Glomerular endothelial cell (primary cell): Measurements from ENCODE around the gene TSNAXIP1. TPM values are rescaled to one million over a fixed set of nuclear protein-coding genes. Genes with fewer than 3 reads are reported as not detected.
"Not testable (repeated sequence)": the region's sequence is repeated elsewhere in the genome, so short reads cannot be mapped to it uniquely, and the experiment has no call there.

ENCODE experiments used
- DNase-seq: peaks from one replicate; pipeline ENCODE4 v3.0.0-alpha.2; 2011; ENCODE audit warnings: low read depth, low spot score; ENCODE audit errors: extremely low read depth
- total RNA-seq: library from RNA; depleted of rRNA; stranded (reverse); fragments of >200 nt; gene quantifications from 2 replicates; pipeline ENCODE4 v1.2.3, GENCODE V29; 2015

Gene TSNAXIP1
- total RNA-seq, 1 donor from 2014 or later = 0.88 TPM

- peak; percentile 67 for DNase-seq
These were observed 51.0 kb downstream of the TSNAXIP1 start for GRCh38 chr16:67857547-67858233.

- no peak for DNase-seq
These were observed 51.8 kb downstream of the TSNAXIP1 start for GRCh38 chr16:67858500-67858899.

GRCh38 chr16:67860589-67861398 is 54.1 kb downstream of the TSNAXIP1 start:
- no peak for DNase-seq

GRCh38 chr16:67861877-67862276 is 55.2 kb downstream of the TSNAXIP1 start:
- no peak for DNase-seq

GRCh38 chr16:67862623-67863583 is 56.2 kb downstream of the TSNAXIP1 start:
- no peak for DNase-seq

GRCh38 chr16:67864044-67864443 is 57.4 kb downstream of the TSNAXIP1 start:
- DNase-seq = not testable (repeated sequence)

- no peak for DNase-seq
These were observed 57.9 kb downstream of the TSNAXIP1 start for GRCh38 chr16:67864594-67864993.

- DNase-seq = no peak
These were observed 58.6 kb downstream of the TSNAXIP1 start for GRCh38 chr16:67865318-67865717.

GRCh38 chr16:67868290-67868689 is 61.6 kb downstream of the TSNAXIP1 start:
- DNase-seq = no peak

- no peak for DNase-seq
These were observed 63.0 kb downstream of the TSNAXIP1 start for GRCh38 chr16:67869653-67870052.

- DNase-seq = no peak
These were observed 64.6 kb downstream of the TSNAXIP1 start for GRCh38 chr16:67871256-67871655.

GRCh38 chr16:67872131-67872630 is 65.5 kb downstream of the TSNAXIP1 start:
- DNase-seq = no peak

GRCh38 chr16:67872631-67873434 is 66.1 kb downstream of the TSNAXIP1 start, which contains the start of gene EDC4:
Gene EDC4 (plus strand): TSS chr16:67873052. CDS start chr16:67873262, 210 bp downstream.
- no peak for DNase-seq

GRCh38 chr16:67873435-67874370 is 67.0 kb downstream of the TSNAXIP1 start:
- no peak for DNase-seq

- DNase-seq = no peak
These were observed 67.7 kb downstream of the TSNAXIP1 start for GRCh38 chr16:67874372-67874771.

GRCh38 chr16:67877064-67877463 is 70.4 kb downstream of the TSNAXIP1 start:
- DNase-seq = no peak
